GM08714 (cell line): ENCODE data around the gene STS.

Experiments
- H3K4me3 ChIP-seq: fragments of 200-500 bp; sonication (Bioruptor generic); 2 replicates; pipeline ENCODE4 v1.5.1; 2014; ENCODE audit warnings: mild to moderate bottlenecking, low read length, inconsistent platforms
- ZNF274 ChIP-seq: IDR thresholded peaks from 2 replicates; pipeline ENCODE4 v1.6.1; 2012; ENCODE audit warnings: mild to moderate bottlenecking, low read depth, low read length

Gene STS

GRCh38 chrX:7191681-7192110 lies 44.2 kb downstream of the STS start:
- no peak overlapping the region for H3K4me3 ChIP-seq
- TF ChIP-seq ZNF274 = no peak

- H3K4me3 ChIP-seq = no peak overlapping the region
- no peak for TF ChIP-seq ZNF274
These were observed 45.4 kb downstream of the STS start for GRCh38 chrX:7192871-7193270.

GRCh38 chrX:7194606-7195005 lies 47.1 kb downstream of the STS start:
- no peak for TF ChIP-seq ZNF274
- H3K4me3 ChIP-seq = no peak overlapping the region
